Activated T-cell treated with anti-CD3 and anti-CD28 coated beads, Interleukin-2, amount 50 U/mL, for 48 hours (primary cell): ENCODE data around the gene BOLA2B.
"Not testable (repeated sequence)": the region's sequence is repeated elsewhere in the genome, so short reads cannot be mapped to it uniquely, and the experiment has no call there.

Source experiments
- DNase-seq, 2 experiments: peaks; one replicate each; pipeline ENCODE4 v3.0.0-alpha.2; 2020

The BOLA2B gene

DNA sequence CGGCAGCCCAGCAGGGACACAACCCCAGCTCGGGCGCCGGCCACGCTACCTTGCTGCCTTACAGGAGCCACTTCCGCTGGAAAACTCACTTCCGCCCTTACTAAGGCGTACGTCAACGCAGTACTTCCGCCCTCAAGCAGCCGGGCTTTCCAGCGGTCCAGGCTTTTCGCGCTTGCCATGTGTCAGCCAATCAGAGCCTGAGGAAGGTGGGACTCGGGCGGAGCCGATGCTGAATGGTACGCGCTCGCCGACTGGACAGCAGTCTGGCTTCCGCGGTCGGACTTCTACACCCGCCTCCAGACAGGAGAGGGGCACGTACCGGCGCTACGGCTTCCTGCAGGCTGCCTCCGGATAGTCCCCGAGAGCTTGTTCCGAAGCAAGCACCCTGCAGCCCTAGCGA, at the start of gene BOLA2B, which contains the start of gene SLX1A:
Gene BOLA2B (minus strand): TSS at position 52 of the 400 bp plus-strand sequence. CDS start 71 bp downstream, outside the sequence.
Gene SLX1A (plus strand): TSS at position 261 of the 400 bp plus-strand sequence. CDS start 210 bp downstream, outside the sequence.
- not testable (repeated sequence) for DNase-seq

DNA sequence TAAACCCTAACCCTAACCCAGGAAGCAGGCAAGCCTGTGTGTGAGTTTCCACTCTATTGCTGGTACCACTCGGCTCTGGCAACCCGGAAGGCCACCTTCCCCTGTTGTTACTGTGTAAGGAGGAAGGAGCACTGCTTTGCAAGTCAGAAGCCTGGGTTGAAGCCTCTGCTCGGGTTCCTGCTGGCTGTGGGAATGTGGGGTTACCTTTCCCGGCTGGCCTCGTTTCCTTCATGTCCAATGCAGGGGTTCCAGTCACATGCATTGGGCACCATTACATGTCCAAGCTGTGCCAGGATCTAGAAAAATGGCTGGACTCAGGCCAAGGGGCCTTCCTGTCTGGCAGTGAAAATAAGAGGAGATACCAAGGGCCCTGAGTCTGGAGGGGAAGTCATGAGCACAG, 23.6 kb upstream of the BOLA2B start:
- DNase-seq: peak in 1 of 2 experiments; percentile 2

DNA sequence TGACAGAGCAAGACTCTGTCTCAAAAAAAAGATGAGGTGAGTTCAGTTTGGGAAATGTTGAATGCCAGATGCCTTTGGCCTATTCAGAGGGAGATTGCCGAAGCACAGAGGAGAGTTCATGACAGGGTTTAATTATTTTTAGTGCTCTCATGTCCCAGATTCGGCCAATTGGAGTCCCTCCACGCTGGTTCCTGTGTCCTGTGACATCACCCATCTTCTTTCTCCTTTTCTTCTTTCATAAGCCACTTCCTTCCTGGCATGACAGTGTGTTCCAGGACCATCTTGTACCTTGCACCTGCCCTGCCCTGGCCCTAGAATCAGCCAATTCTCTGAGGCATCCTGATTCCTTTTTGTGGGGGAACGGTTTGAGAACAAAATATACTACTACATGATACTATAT, 17.9 kb upstream of the BOLA2B start:
- DNase-seq: not testable (repeated sequence)

DNA sequence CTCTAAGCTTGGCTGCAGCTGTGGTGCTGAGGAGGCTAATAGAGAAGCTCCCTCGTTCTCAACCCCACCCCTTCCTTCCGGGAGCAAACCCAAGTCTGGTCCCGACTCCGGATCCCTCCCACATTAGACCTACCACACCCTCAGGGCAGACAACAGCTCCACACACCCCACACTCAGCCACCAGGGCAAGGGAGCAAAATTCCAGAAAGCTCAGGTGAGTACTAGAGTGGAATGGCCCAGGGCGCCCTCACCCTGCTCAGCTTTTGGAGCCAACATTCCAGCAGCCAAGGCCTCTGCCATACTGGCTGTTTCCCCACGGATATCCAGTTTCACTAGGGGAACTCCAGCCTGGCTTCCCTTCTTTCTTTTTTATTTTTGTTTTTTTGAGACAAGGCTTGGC, 15.6 kb upstream of the BOLA2B start:
- DNase-seq: peak in 1 of 2 experiments; percentile 15

DNA sequence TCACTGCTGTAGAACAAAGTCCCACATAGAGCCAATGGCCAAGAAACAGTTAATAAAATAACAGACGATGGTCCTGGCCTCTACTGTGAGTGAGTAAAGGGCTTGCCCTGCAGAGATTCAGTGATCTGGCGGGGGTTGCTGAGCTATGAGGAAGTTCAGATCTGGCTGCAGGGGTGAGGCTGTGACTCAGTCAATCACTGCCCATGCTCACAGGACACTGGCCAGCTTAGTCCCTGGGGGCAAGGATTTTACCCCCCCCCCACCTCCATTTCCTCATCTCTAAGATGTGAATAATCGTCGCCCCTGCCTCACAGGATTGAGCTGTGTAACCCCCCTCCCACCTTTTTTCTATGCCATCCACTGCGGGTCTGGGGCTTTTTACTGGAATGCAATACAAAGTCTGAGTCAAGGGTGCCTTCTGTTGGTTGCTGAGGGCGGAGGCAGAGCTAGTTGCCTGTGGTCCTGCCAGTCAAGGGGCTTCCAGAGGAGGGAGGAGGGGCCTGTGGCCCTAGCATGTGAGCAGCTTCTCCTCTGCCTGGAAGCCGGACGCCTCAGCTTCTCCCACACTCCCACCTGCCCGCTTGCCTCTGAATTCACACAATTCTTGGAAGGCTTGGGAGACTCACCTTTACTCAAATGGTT, 13.7 kb upstream of the BOLA2B start:
- peak; percentile 17 to 27 for DNase-seq

DNA sequence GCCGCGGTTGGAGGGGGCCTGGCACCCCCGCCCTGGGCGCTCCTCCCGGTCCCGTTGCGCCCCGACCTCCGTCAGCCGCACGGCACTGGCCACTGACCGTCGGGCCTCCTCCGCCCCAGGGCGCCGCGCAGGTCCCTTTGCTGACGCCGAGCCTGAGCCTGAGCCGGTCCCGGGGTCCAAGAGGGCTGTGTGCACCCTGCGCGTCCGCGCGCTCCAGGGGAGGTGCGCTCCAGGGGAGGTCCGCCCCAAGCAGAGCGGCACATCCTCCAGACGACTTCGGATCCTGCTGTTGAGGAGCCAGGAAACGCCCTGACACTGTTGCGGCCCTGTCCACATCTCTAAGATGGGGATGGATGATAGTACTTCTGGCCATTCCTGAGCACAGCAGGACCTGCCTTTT, 12.8 kb upstream of the BOLA2B start:
- not testable (repeated sequence) for DNase-seq

DNA sequence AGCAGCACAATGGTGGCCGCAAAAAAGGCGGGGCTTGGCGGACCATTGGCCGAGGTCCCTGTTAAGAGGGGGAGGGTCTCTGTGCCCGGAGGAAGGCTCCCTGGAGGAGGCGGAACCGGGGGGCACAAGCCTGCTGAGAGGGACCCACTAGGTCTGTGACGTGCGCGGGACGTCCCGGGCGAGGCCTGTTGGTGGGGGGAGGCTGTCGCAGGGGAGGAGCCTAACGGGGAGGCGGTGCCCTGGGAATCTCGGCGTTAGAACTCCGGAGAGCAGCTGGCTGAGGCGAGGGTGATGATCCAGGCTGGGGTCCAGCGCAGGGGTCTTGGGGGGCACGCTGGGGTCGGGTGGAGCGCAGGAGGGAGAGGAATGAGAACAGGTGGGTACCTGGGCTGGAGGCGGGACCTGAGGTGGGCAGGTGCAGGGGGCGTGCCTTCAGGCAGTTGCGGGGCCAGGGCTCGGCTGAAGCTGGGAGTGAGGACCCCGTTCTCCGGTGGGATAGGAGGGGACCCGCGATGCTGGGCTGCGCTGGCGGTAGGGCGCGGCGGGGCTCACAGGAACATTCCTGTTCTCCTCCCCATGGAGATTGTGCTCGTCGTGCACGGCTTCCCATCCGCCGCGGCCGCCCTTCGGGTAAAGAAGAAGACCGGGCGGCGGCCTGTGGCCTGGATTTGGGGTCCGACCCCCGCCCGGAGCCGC, 12.2 kb upstream of the BOLA2B start:
- peak; percentile 32 to 45 for DNase-seq

DNA sequence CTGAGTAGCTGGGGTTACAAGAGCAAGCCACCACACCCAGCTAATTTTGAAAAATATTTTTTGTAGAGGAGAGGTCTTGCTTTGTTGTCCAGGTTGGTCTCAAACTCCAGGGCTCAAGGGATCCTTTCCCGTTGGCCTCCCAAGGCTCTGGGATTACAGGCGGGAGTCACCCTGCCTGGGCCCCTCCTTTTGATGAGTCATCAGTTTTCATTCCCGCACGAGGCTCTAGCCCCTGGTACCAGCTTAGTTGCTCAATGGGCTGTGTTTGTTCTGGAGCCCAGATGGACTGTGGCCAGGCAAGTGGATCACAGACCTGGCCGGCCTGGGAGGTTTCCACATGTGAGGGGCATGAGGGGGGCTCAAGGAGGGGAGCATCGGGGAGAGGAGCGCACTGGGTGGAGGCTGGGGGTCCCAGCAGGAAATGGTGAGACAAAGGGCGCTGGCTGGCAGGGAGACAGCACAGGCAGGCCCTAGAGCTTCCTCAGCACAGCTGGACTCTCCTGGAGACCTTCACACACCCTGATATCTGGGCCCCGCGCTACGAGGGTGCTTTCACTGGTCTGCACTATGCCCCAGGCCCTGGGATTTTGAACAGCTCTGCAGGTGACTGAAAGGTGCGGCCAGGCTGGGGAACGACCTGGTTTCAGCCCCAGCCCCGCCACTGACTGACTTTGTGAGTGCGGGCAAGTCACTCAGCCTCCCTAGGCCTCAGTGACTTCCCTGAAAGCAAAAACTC, 6.3 kb upstream of the BOLA2B start:
- DNase-seq: not testable (repeated sequence)

DNA sequence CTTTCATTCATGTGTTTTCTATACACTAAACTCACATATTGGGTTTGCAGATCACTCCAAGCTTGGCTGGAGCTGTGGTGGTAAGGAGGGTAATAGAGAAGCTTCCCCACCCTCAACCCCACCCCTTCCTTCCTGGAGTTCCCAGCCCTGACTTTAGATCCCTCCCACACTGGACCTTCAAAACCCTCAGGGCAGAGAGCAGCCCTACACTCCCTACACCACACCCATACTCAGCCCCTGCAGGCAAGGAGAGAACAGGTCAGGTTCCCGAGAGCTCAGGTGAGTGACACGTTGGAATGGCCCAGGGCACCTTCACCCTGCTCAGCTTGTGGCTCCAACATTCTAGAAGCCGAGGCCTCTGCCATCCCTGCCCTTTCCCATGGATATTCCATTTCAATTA, 5.6 kb upstream of the BOLA2B start, which contains the start of gene SULT1A3:
Gene SULT1A3 (plus strand): TSS at position 207 of the 400 bp plus-strand sequence. CDS start 1,474 bp downstream, outside the sequence.
- not testable (repeated sequence) for DNase-seq

DNA sequence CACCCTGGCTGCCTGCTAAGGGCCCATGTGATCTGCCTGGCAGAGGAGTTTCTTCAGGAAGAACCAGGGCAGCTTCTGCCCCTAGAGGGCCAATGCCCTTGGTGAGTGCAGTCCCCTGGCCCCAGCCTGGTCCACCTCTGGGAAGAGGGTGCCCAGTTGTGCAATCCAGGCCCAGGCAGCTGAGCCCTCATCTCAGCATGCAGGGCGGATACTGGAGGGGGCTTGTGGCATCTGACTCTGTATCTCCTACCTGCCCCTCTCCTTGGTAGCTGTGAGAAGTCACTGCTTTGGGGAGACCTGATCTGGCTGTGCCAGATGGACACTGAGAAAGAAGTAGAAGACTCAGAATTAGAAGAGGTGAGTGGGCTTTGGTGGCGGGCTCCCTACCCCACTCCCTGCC, 3.5 kb upstream of the BOLA2B start:
- DNase-seq: not testable (repeated sequence)

DNA sequence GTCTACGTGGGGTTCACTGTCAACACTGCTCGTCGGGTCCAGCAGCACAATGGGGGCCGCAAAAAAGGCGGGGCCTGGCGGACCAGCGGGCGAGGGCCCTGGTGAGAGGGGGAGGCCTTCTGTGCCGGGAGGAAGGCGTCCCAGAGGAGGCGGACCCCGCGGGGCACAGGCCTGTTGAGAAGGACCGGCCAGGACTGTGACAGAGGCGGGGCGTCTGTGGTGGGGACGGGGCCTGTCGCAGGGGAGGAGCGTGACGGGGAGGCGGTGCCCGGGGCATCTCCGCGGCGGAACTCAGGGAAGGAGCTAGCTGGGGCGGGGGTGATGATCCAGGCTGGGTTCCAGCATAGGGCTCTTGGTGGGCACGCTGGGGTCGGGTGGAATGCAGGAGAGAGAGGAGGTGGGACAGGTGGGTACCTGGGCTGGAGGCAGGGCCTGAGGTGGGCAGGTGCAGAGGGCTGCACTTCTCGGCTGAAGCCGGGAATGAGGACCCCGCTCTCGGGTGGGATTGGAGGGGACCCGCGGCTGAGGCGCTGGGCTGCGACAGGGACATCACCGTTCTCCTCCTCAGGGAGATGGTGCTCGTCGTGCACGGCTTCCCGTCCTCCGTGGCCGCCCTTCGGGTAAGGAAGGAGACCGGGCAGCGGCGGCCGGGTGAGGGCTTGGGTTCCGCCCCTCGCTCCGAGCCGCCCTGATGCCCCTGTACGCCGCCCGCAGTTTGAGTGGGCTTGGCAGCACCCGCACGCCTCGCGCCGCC, 883 bp upstream of the BOLA2B start:
- DNase-seq: peak in 1 of 2 experiments; percentile 43

DNA sequence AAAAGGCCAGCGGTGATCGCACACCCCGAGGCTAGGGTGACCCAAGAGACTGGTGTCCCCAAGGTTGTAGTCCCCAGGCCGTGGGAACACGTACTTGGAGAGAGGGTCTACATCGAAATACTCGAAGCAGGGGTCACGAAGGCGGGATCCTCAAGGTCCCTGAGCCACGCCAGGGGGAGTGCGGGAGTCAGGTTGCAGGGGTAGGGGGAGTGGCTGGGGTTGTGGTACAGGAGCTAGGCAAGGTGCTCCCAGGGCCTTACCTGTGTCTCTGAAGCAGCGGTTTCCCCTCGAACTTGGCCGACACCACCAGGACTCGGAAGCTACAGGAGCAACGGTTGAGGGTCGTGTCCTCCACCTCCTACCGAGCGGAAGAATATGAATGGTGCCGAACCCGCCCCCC, 368 bp downstream of the BOLA2B start:
- DNase-seq: not testable (repeated sequence)

DNA sequence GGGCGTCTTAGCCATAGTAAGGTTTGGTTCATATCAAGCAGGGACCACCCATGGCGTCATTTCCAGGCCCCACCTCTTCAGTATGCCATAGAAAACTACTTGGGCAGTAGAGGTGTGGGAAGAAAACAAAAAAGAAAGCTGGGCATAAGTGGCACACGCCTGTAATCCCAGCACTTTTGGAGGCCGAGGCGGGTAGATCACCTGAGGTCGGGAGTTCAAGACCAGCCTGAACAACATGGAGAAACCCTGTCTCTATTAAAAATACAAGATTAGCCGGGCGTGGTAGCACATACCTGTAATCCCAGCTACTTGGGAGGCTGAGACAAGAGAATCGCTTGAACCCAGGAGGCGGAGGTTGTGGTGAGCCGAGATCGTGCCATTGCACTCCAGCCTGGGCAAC, 2.3 kb downstream of the BOLA2B start:
- DNase-seq: not testable (repeated sequence)

DNA sequence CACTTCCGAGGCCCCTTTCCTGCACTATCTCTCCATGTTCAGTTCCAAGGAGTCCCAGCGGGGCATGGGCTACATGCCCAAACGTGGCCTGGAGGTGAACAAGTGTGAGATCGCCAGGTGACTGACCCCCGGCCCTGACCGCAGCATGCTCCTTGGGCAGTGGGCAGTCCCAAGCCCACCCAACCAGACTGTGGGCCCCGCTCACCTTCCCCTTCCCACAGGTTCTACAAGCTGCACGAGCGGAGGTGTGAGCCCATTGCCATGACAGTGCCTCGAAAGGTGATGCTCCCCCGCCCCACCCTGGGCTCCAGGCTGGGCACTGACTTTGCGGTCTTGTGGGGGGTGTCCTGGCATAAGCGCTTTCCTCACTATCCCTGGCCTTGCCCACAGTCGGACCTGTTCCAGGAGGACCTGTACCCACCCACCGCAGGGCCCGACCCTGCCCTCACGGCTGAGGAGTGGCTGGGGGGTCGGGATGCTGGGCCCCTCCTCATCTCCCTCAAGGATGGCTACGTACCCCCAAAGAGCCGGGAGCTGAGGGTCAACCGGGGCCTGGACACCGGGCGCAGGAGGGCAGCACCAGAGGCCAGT, 5.4 kb downstream of the BOLA2B start:
- no peak for DNase-seq

DNA sequence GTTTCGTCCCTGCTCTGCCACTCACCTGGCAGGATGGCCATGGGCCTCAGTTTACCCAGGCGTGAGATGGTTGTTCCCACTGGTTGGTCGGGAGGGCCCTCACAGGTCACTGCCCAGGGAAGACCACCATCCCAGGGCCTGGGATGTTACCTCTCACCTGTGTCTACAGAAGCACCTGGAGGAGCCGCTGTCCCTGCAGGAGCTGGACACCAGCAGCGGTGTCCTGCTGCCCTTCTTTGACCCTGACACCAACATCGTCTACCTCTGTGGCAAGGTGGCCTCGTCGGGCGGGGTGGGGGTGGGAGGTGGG, 6.0 kb downstream of the BOLA2B start:
- DNase-seq: no peak

DNA sequence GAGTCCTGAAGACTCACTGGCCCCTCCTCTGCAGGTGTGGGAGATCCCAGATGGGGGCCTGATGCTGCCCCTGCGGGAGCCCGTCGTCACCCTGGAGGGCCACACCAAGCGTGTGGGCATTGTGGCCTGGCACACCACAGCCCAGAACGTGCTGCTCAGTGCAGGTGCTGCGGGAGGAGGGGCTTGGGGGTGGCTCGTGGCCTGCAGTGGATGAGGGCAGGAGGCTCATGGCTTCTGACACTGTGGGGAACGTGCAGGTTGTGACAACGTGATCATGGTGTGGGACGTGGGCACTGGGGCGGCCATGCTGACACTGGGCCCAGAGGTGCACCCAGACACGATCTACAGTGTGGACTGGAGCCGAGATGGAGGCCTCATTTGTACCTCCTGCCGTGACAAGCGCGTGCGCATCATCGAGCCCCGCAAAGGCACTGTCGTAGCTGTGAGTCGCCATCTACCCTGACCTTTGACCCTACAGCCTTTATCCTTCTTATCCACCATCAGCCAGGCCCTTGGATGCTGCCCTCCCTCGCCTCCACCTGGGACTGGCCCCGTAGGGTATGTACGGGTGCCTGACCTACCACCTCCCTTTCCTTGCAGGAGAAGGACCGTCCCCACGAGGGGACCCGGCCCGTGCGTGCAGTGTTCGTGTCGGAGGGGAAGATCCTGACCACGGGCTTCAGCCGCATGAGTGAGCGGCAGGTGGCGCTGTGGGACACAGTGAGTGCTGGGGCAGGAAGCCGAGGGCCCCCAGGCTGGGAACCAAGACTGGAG, 6.5 kb downstream of the BOLA2B start:
- peak; percentile 95 to 96 for DNase-seq

DNA sequence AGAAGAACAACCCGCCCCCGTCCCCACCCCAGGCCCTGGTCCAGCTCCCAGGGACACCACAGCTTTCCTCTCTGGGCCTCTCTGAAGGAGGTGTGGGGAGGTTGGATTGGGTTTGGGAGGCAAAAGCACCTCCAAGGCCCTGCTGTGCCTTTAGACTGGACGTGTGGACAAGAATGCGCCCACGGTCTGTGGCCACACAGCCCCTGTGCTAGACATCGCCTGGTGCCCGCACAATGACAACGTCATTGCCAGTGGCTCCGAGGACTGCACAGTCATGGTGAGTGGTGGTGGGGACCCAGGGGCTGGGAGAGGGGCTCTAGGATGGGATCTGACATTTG, 7.1 kb downstream of the BOLA2B start:
- peak in 1 of 2 experiments; percentile 76 for DNase-seq

DNA sequence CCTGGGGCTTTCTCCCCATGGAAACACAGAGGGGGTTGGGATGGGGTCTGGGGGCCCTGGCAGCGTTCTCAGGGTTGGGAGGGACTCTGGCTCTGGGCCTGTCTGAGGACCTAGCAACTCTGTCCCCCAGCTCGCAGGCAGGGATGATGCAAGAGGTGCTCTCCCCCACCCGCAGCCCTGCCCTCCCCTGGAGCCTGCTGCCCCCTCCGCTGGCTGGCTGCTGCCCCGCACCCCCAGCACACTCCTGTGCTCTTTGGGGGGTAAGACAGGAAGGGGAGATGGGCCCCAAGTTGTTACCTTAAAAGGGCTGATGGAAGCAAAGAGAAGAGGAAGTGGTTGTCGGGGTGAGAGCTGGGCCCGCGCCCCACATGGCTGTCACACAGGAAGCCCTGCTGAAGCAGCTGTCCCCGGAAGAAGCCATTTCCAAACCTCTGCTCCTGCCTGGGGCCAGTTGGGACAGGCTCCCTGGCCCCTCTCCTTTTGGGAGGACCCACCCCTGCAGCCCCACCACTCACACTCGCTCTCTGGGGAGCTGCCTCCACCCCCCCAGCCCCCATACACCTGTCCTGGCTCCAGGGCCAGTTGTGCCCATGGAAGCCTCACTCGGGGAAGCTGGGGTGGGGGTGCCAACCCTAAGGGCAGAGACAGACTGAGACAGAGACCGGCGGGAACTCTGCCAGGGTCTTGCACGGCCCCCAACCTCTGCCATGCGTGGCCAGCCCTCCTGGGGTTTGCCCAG, 7.6 kb downstream of the BOLA2B start:
- DNase-seq: peak; percentile 84 to 87

DNA sequence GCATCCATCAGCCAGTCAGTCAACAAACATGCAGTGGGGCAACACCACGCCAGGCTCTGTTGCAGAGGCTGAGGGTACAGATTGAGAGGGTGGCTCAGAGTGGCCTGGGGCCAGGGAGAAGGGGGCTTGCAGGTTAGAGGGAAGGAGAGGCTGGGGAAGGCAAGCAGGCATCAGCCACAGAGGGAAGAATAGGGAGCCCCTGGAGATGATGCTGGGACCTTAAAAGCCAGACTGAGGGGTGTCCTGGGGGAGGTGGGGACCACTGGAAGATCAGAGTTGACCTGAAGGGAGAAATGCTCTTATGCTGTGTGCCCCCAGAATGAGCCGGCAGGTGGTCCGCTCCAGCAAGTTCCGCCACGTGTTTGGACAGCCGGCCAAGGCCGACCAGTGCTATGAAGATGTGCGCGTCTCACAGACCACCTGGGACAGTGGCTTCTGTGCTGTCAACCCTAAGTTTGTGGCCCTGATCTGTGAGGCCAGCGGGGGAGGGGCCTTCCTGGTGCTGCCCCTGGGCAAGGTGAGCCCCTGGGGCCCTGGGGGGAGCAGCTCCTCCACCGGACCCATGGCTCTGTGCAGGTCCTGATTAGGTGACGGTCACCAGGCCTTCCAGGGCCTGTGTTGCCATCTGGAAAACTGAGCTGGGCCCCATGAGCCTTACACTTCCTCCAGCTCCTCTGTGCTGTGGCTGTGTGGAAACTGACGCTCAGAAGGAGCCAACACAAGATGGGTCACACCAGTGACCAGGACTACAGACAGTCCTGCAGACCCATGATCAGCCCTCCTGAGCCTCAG, 8.4 kb downstream of the BOLA2B start:
- DNase-seq: peak in 1 of 2 experiments; percentile 60
